ENCODE data around the gene PARP9.

The PARP9 gene

DNA sequence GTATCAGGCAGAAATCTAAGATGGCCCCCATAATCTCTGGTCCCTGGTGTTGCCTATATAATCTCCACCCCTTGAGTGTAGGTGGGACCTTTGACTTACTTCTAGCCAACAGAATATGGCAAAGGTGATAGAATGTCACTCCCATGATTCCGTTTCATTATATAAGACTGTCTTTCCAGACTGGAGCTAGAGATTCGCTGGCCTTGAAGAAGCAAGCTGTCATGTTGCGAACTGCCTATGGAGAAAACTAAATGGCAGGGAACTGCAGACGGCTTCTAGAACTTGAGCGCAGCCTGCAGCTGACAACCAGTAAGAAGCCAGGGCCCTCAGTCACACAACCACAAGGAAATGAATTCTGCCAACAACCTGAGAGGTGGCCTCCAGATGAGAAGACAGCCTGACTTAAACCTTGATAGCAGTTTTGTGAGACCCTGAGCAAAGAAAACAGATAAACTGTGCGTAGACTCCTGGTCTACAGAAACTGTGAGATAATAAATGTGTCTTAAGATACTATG is 47.2 kb downstream of the PARP9 start:
- Histone ChIP-seq H4K20me1 (ENCODE audit: insufficient read depth, low read length) (peaks cover 20% of the 10 kb centered on the region), H3K27me3 (ENCODE audit: low read depth, low read length) (no peaks in the 10 kb centered on the region), H3K27ac (ENCODE audit: low read length) (no peak overlapping the region), H3K4me1 (ENCODE audit: low read length) (peaks cover 10% of the 10 kb centered on the region), H2AFZ (ENCODE audit: low read depth, low read length) (no peak overlapping the region), H3K9me3 (ENCODE audit: insufficient read depth, low read length) (no peaks in the 10 kb centered on the region), H3K79me2 (ENCODE audit: low read length) (peaks cover 27% of the 10 kb centered on the region), H3K4me3 (ENCODE audit: low read length) (no peak overlapping the region), H3K4me2 (ENCODE audit: low read length) (no peak overlapping the region), H3K36me3 (replicated peaks; ENCODE audit: low read depth, low read length) (no peaks in the 10 kb centered on the region), H3K9ac (ENCODE audit: low read length) (no peak overlapping the region)
- TF ChIP-seq EZH2phosphoT487 (IDR thresholded peaks at IDR 0.05; ENCODE audit: low read depth): no peak
- no peak for TF ChIP-seq CTCF (IDR thresholded peaks at IDR 0.05; ENCODE audit: low read depth, low read length)

DNA sequence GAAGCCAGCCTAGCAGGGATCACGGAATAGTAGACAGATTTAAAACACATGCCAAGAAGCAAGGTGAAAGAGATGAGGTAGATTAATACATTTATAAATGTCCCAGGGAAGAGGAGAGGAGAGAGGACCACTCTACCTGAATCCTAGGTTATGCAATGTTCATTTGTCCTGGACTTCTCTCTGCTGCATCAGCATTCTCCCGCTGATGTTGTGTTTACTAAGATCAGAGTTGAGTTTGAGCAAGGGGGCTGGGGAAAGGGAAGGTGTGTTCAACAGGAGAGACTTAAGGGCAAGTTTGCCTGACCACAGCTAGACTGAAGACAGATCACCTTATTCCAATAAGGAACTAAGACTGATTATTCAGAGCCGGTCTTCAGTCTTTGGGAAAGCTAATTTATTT is 48.2 kb downstream of the PARP9 start:
- H3K4me1 ChIP-seq (ENCODE audit: low read length): peaks cover 10% of the 10 kb centered on the region
- no peak overlapping the region for H2AFZ ChIP-seq (ENCODE audit: low read depth, low read length)
- H3K79me2 ChIP-seq (ENCODE audit: low read length): peaks cover 38% of the 10 kb centered on the region
- no peak overlapping the region for H3K27ac ChIP-seq (ENCODE audit: low read length)
- H4K20me1 ChIP-seq (ENCODE audit: insufficient read depth, low read length): peaks cover 31% of the 10 kb centered on the region
- TF ChIP-seq CTCF (IDR thresholded peaks at IDR 0.05; ENCODE audit: low read depth, low read length): no peak
- TF ChIP-seq EZH2phosphoT487 (IDR thresholded peaks at IDR 0.05; ENCODE audit: low read depth): no peak
- H3K4me2 ChIP-seq (ENCODE audit: low read length): no peak overlapping the region
- H3K4me3 ChIP-seq (ENCODE audit: low read length): no peak overlapping the region
- no peak overlapping the region for H3K9ac ChIP-seq (ENCODE audit: low read length)
- no peaks in the 10 kb centered on the region for H3K36me3 ChIP-seq (replicated peaks; ENCODE audit: low read depth, low read length)
- H3K9me3 ChIP-seq (ENCODE audit: insufficient read depth, low read length): no peaks in the 10 kb centered on the region
- no peaks in the 10 kb centered on the region for H3K27me3 ChIP-seq (ENCODE audit: low read depth, low read length)

GRCh38 chr3:122515020-122515468 is 49.1 kb downstream of the PARP9 start:
- H3K79me2 ChIP-seq (ENCODE audit: low read length): peaks cover 46% of the 10 kb centered on the region
- H4K20me1 ChIP-seq (ENCODE audit: insufficient read depth, low read length): peaks cover 39% of the 10 kb centered on the region
- H3K4me1 ChIP-seq (ENCODE audit: low read length): peaks cover 10% of the 10 kb centered on the region
- peak overlapping the region; percentile 88 for H3K4me3 ChIP-seq (ENCODE audit: low read length)
- peaks cover under 1% of the 10 kb centered on the region for H3K36me3 ChIP-seq (replicated peaks; ENCODE audit: low read depth, low read length)
- TF ChIP-seq EZH2phosphoT487 (IDR thresholded peaks at IDR 0.05; ENCODE audit: low read depth): no peak
- no peak for TF ChIP-seq CTCF (IDR thresholded peaks at IDR 0.05; ENCODE audit: low read depth, low read length)
- H3K27ac ChIP-seq (ENCODE audit: low read length): no peak overlapping the region
- H3K9ac ChIP-seq (ENCODE audit: low read length): peak overlapping the region; percentile 71
- no peaks in the 10 kb centered on the region for H3K27me3 ChIP-seq (ENCODE audit: low read depth, low read length)
- peak overlapping the region; percentile 99 for H2AFZ ChIP-seq (ENCODE audit: low read depth, low read length)
- H3K9me3 ChIP-seq (ENCODE audit: insufficient read depth, low read length): no peaks in the 10 kb centered on the region
- H3K4me2 ChIP-seq (ENCODE audit: low read length): peak overlapping the region; percentile 85

DNA sequence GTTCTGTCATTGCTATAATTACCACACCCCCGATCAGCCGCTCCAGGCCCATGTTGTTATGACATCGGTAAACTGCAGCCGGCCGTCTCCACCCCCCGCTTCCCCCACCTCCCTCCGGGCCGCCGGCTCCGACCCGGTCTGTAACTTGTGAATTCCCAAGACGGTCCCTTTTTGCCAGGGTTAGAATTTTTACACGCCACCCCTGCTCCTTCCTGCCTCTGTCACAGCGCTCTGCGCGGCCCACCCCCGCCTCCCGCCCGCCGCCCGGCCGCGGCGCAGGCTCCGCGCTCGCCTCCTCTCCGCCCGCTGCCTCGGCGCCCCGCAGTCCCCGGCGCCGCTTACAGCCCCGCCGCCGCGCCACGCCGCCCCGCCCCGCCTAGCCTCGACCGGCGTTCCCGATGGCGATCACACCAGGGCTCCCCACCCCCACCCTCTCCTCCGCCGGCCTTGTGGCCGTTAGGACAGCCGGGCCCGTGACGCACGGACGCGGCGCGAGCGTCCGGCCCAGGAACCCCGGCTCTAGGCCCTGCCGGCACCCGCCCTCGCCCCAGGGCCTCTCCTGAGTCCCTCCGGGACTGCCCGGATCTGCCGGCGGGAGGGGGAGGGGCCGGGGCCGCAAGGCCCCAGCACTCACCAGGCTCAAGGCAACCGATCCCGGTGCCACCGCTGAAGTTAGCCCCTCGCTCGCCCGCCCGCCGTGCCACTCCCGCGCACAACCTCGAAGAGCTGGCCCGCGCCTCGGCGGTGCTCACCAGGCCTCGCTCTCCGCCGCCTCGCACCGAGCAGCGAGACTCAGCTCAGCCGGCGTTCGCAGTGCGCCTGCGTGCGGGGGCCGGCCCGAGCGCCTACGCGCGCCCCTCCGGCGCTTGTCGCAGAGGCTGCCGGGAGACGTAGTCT is 49.7 kb downstream of the PARP9 start, which contains the start of gene KPNA1:
Gene KPNA1 (minus strand): TSS at position 817 of the 897 bp plus-strand sequence. CDS start 18,374 bp downstream, outside the sequence.
- Histone ChIP-seq H3K27ac (ENCODE audit: low read length) (peak within 1 kb of the TSS; percentile 68), H4K20me1 (ENCODE audit: insufficient read depth, low read length) (peaks cover 46% of the 10 kb centered on the region), H2AFZ (ENCODE audit: low read depth, low read length) (peak within 1 kb of the TSS; percentile 99), H3K9me3 (ENCODE audit: insufficient read depth, low read length) (no peaks in the 10 kb centered on the region), H3K4me3 (ENCODE audit: low read length) (peak within 1 kb of the TSS; percentile 88), H3K36me3 (replicated peaks; ENCODE audit: low read depth, low read length) (peaks cover 4% of the 10 kb centered on the region), H3K4me1 (ENCODE audit: low read length) (peaks cover 5% of the 10 kb centered on the region), H3K4me2 (ENCODE audit: low read length) (peak within 1 kb of the TSS; percentile 85), H3K27me3 (ENCODE audit: low read depth, low read length) (no peaks in the 10 kb centered on the region), H3K79me2 (ENCODE audit: low read length) (peaks cover 53% of the 10 kb centered on the region), H3K9ac (ENCODE audit: low read length) (peak within 1 kb of the TSS; percentile 71)
- TF ChIP-seq EZH2phosphoT487 (IDR thresholded peaks at IDR 0.05; ENCODE audit: low read depth): no peak
- TF ChIP-seq CTCF (IDR thresholded peaks at IDR 0.05; ENCODE audit: low read depth, low read length): no peak

Data from OCI-LY3 (cell line).